ENCODE results near the gene ADAM12.

DNA sequence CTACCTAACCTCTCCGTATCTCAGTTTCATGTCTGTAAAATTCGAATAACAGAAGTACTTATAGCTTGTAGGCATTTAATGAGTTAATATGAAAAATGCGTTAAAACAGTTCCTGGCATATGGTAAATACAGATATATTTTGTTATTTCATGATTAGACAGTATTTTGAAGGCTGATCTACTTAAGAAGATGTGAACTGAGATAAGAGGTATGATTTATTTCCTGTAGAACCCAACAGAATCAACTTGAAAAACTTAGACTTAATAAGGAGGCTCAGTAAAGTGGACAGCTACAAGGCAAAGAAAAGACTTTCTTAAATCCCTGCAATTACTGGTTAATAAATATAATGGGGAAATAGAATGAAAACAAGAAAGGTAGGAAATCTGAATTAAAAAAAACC lies 388.6 kb downstream of the ADAM12 start:
- TF ChIP-seq, protein P1, sequence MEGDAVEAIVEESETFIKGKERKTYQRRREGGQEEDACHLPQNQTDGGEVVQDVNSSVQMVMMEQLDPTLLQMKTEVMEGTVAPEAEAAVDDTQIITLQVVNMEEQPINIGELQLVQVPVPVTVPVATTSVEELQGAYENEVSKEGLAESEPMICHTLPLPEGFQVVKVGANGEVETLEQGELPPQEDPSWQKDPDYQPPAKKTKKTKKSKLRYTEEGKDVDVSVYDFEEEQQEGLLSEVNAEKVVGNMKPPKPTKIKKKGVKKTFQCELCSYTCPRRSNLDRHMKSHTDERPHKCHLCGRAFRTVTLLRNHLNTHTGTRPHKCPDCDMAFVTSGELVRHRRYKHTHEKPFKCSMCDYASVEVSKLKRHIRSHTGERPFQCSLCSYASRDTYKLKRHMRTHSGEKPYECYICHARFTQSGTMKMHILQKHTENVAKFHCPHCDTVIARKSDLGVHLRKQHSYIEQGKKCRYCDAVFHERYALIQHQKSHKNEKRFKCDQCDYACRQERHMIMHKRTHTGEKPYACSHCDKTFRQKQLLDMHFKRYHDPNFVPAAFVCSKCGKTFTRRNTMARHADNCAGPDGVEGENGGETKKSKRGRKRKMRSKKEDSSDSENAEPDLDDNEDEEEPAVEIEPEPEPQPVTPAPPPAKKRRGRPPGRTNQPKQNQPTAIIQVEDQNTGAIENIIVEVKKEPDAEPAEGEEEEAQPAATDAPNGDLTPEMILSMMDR (IDR thresholded peaks at IDR 0.05), result no peak
- no peak for TF ChIP-seq POLR2A (IDR thresholded peaks at IDR 0.05)

Measured in uterus (tissue), 2 donors.